ENCODE results near the gene B4GALT5.
"Not testable (repeated sequence)": the region's sequence is repeated elsewhere in the genome, so short reads cannot be mapped to it uniquely, and the experiment has no call there.

Gene B4GALT5

GRCh38 chr20:49681850-49682216 lies 31.8 kb downstream of the B4GALT5 start:
- DNase-seq (ENCODE audit: low read depth in 3 of 3, low spot score in 1 of 3), result no peak

- no peak for DNase-seq (ENCODE audit: low read depth in 3 of 3, low spot score in 1 of 3)
Observed at GRCh38 chr20:49680484-49680883, 33.2 kb downstream of the B4GALT5 start.

DNA sequence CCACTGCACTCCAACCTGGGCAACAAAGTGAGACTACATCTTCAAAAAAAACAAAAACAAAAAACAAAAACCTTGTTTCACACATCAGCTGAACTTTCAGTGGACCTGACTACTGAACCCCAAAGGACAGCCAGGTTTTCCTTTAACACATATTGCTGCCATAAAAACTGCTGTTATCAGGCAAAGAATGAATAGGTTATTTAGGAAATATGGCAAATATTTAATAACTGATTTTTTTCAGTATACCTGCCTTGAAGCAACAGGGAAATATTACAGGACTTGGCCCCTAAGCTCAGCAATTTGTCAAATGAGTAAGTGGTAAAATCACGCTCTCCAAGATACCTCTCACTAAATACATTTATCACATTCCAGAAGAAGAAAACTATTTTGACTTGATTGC lies 34.0 kb downstream of the B4GALT5 start:
- no peak for DNase-seq (ENCODE audit: low read depth in 3 of 3, low spot score in 1 of 3)

DNA sequence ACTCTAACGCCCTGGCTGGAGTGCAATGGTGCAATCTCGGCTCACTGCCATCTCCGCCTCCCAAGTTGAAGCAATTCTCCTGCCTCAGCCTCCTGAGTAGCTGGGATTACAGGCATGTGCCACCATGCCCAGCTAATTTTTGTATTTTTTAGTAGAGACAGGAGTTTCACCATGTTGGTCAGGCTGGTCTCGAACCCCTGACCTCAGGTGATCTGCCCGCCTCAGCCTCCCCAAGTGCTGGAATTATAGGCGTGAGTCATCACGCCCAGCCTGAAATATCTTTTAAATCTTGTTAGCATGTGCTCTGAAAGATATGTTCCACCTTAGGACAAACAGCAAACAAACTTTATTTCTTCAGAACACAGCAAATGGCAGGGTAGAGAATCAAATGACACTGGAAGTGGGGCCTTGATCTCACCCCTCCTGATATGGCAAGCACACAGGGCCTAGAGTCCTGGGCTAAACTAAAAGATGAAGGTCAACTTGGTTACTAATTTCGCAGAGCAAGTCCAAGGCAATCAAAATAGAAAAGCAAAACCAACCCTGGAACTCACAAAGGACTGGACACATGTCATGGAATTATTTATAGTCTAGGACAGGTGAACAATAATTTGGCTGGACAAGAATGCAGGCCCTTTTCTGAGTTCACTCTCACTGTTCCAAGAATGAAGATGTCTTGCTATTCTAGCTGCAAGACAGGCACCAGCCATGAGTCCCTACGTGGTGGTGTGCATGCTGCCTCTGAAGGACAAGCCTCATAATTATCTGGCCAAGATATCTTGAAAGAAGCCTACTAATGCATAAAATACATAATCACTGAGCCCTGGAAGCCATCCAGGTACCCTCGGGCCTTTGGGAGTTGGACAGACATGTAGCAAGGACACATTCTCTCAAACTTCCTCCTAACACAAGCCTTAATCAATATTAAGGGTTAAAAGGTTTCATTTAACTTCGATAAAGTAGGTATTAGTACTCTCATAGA lies 35.6 kb downstream of the B4GALT5 start:
- no peak for DNase-seq (ENCODE audit: low read depth in 3 of 3, low spot score in 1 of 3)

DNA sequence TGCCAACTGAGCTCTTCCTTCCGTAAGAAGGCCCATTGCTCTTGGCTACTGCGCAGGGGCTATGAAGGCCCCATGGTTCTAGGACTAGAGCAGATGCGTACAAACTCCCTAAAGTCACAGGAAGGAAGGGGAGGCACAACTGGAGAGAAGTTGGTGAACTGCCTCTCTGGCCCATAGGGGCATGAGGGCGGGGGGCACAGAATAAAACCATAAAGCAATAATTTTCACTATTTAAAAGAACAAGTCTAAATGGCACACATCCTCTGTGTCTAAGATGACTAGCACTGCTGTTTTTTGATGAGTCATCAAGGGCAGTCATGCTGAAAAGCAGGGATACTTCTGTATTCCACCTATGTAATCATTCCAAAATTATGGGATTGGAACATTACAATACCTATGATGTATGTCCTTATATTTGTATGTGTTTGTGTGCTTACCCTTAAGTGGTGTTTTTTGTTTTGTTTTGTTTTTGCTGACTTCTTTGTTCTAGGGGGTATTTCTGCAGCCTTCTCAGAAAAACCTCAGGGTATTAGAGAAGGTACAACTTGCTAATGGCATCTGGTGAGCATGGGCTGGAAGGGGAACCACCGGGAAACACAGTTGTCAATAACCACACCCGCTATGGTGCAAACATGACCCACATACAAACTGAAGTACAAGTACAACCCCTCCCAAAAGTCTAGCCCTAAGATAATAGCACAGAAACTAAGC lies 36.9 kb downstream of the B4GALT5 start:
- DNase-seq (ENCODE audit: low read depth in 3 of 3, low spot score in 1 of 3), result peak in 1 of 3 donors; percentile 9

- DNase-seq (ENCODE audit: low read depth in 3 of 3, low spot score in 1 of 3), result no peak
Observed at GRCh38 chr20:49675368-49676151, 38.1 kb downstream of the B4GALT5 start.

- no peak for DNase-seq (ENCODE audit: low read depth in 3 of 3, low spot score in 1 of 3)
Observed at GRCh38 chr20:49674383-49675352, 39.0 kb downstream of the B4GALT5 start.

DNA sequence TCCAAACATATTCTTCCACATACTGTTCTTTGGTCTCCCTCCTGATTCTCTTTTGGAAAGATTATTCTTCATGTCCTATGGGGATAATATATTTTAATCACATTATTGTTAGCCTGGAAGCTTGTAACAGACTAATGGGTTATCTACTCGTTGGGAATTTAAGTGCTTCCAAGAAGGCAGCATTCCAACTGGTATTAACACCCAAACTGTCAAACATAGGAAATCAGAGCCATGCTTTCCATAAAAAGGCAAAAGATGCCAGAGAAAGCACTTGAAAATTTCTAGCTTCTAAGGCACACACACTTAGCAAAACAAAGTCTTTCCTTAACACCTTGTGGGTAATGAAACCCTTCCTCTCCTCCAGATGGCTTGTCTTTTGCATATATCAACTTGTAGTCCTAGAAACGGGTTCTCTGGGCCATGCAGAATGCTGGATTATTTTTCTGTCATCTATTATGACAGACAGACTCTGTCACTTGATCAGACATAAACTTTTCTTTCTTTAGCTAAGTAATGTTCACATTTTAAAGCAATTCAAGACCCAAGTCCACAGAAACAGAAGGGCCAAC lies 41.5 kb downstream of the B4GALT5 start:
- DNase-seq (ENCODE audit: low read depth in 3 of 3, low spot score in 1 of 3), result no peak

DNA sequence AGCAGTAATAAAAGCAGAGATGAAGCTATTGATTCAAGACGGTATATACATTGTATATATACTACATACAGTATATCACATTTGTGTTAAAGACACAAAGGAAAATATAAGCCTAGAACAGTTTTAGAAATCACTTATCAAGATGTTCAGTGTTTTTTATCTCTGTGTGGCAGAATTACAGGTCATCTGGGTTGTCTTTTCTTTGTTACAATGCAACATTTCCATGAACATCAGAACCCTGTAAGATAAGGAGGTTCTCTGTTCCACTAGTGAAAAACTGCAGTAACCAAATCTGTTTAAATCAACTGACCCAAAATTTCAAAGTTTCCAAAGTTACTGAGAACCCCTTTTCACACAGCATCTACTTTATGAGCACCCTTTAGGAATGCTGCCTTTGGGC lies 42.2 kb downstream of the B4GALT5 start:
- DNase-seq (ENCODE audit: low read depth in 3 of 3, low spot score in 1 of 3), result no peak

DNA sequence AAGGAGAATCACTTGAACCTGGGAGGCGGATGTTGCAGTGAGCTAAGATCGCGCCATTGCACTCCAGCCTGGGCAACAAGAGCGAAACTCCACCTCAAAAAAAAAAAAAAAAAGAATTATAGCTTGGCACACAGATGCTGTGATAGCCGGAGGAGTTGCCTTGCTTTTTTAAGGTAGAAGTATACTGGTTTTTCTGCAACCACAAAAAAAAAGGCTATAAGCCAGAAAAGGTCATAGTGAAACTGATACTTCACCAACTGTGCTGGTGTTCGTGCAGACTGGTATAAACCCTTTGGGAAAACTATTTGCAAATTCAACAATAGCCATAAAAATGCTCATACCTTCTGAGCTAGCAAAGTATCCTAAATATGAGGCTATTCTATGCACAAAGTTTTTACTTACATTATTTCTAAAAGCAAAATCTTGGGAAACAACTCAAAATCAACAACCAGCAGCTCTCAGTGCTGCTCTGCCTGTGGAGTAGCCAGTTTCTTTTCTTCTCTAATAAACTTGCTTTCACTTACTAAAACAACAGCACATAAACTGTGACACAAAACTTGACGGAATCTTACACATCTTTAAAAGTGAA lies 44.0 kb downstream of the B4GALT5 start:
- DNase-seq (ENCODE audit: low read depth in 3 of 3, low spot score in 1 of 3), result no peak

GRCh38 chr20:49668878-49669195 lies 44.8 kb downstream of the B4GALT5 start:
- DNase-seq (ENCODE audit: low read depth in 3 of 3, low spot score in 1 of 3), result not testable (repeated sequence)

GRCh38 chr20:49668181-49668877 lies 45.3 kb downstream of the B4GALT5 start:
- peak; percentile 9 to 25 (median 11) for DNase-seq (ENCODE audit: low read depth in 3 of 3, low spot score in 1 of 3)

DNA sequence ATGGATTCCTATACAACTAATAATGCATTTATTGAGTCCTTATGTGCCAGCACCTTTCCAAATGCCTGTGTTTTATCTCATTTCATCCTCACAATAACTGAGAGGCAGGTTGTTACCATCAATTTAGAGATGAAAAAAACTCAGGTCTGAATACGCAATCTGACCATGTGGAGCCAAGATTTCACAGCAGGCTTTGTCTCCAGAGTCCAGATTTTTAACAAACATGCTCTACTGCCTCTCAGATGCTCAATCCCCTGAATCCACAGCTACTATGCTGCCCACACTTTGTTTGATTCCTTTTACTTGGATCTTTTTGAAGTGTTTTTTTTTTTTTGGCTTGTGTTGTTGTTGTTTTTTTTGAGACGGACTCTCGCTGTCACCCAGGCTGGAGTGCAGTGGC lies 46.8 kb downstream of the B4GALT5 start:
- DNase-seq (ENCODE audit: low read depth in 3 of 3, low spot score in 1 of 3), result no peak

- no peak for DNase-seq (ENCODE audit: low read depth in 3 of 3, low spot score in 1 of 3)
Observed at GRCh38 chr20:49665796-49666195, 47.9 kb downstream of the B4GALT5 start.

GRCh38 chr20:49664612-49665313 lies 48.9 kb downstream of the B4GALT5 start:
- no peak for DNase-seq (ENCODE audit: low read depth in 3 of 3, low spot score in 1 of 3)

DNA sequence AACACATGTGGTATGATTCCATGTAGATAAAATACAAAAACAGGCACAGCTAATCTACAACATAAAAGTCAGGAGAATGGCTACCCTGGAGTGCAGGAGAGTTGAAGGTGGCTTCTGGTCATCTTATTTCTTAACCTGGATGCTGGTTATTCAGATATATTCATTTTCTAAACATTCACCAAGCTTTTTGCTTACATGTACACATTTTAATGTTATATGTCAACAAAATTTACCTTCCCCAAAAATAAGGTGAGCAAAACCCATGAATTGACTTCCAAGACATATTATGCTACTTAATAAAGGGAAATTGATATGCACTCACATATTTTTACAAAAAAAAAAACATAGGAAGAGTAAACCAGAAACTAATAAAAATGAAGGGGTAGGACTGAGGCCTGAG lies 50.6 kb downstream of the B4GALT5 start:
- no peak for DNase-seq (ENCODE audit: low read depth in 3 of 3, low spot score in 1 of 3)

DNA sequence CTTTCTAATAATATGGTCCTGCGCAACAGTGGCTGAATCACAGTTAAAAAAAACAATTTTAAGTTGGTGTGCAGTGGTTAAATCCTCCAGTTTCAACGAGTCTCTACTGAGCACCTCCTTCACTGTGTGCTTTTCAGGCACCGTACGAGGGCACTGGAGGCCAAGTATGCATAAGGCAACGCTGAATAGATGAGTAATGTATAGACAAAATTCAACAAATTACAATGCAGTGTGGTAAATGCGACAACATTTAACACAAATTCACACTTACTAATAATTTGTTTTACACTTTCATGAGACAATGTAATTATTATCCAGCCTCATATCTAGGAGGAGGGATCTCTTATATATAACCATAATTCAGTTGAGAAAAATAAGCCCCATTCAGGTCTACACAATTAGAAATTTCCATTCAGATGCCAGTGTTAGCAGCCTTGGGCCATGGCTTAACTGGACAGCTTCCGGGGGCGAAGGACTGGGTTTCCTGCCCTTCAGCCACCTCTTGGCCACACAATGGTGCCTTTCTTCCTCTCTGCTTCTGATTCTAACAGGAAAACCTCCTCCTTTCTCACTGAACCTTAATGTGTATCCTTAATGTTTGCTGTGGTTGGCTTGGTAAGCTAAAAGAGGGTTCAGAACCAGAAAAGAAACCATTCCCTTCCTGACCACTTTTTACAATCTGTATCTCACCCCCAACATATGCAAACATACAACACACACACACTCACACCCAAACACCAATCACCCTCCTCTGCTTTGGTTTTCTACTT lies 51.9 kb downstream of the B4GALT5 start:
- no peak for DNase-seq (ENCODE audit: low read depth in 3 of 3, low spot score in 1 of 3)

- no peak for DNase-seq (ENCODE audit: low read depth in 3 of 3, low spot score in 1 of 3)
Observed at GRCh38 chr20:49660912-49661311, 52.8 kb downstream of the B4GALT5 start.

Data from stimulated activated CD4-positive, alpha-beta T cell treated with anti-CD3 and anti-CD28 coated beads, TNF-alpha, amount 100 ng/mL, for 1 hour (primary cell).